Measurements from ENCODE around the gene ANXA6.

DNA sequence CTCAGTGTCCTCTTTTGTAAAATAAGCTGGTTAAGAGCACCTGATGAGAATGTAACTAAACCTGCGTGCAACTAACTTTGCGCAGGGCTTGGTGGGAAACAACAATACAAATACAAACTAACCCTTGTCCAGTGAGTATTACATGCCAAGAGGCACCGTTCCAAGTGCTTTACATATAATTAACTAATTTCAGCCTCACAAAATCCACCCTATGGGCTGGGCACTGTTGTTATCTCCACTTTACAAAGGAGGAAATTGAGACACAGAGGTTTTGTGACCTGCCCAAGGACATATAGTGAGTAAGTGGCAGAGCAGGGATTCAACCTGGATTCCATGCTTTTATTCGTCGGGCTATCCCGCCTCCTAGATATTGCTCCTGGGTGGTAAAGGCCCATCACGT, 50.5 kb downstream of the ANXA6 start:
- TF ChIP-seq, protein P1, sequence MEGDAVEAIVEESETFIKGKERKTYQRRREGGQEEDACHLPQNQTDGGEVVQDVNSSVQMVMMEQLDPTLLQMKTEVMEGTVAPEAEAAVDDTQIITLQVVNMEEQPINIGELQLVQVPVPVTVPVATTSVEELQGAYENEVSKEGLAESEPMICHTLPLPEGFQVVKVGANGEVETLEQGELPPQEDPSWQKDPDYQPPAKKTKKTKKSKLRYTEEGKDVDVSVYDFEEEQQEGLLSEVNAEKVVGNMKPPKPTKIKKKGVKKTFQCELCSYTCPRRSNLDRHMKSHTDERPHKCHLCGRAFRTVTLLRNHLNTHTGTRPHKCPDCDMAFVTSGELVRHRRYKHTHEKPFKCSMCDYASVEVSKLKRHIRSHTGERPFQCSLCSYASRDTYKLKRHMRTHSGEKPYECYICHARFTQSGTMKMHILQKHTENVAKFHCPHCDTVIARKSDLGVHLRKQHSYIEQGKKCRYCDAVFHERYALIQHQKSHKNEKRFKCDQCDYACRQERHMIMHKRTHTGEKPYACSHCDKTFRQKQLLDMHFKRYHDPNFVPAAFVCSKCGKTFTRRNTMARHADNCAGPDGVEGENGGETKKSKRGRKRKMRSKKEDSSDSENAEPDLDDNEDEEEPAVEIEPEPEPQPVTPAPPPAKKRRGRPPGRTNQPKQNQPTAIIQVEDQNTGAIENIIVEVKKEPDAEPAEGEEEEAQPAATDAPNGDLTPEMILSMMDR (IDR thresholded peaks at IDR 0.05 in 8 of 11, conservative IDR thresholded peaks at IDR 0.05 in 3 of 11), result no peak
- TF ChIP-seq POLR2A (IDR thresholded peaks at IDR 0.05), result no peak
- no peak for TF ChIP-seq POLR2AphosphoS5 (IDR thresholded peaks at IDR 0.05)
